NT2/D1 (cell line): Measurements from ENCODE around the gene MS4A6E.
"Not testable (repeated sequence)": the region's sequence is repeated elsewhere in the genome, so short reads cannot be mapped to it uniquely, and the experiment has no call there.

ENCODE experiments used
- YY1 ChIP-seq: IDR thresholded peaks from 2 replicates; pipeline ENCODE4 v1.6.1; 2011; ENCODE audit not compliant: insufficient read length, insufficient read depth
- ZNF274 ChIP-seq: IDR thresholded peaks from 2 replicates; pipeline ENCODE4 v1.6.1; 2011; ENCODE audit warnings: mild to moderate bottlenecking, low read depth, low read length

DNA sequence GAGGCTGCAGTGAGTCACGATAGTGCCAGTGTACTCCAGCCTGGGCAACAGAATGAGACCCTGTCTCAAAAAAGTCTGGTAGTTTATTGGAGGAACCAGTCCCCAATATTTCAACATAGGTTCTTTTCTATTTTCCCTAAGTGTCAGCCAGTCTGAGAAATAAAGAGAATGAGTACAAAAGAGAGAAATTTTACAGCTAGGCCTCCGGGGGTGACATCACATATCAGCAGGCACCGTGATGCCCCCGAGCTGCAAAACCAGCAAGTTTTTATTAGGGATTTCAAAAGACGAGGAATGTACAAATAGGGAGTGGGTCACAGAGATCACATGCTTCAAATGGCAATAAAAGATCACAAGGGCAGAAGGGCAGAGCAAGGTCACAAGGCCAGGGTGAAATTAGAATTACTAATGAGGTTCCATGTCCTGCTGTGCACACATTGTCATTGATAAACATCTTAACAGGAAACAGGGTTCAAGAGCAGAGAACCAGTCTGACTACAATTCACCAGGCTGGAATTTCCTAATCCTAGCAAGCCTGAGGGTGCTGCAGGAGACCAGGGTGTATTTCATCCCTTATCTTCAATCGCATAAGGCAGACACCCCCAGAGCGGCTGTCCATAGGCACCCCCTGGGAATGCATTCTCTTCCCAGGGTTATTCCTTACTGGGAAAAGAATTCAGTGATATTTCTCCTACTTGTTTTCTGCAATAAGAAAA, 41.5 kb upstream of the MS4A6E start:
- TF ChIP-seq YY1, ZNF274: not testable (repeated sequence)
